OCI-M1 (cell line): ENCODE data around the gene ULBP1.
"Not testable (repeated sequence)": the region's sequence is repeated elsewhere in the genome, so short reads cannot be mapped to it uniquely, and the experiment has no call there.

ENCODE experiments used
- DNase-seq: peaks from one replicate; lab custom pipeline; 2025; lab: John Stamatoyannopoulos, UW

ULBP1 gene, protein sequence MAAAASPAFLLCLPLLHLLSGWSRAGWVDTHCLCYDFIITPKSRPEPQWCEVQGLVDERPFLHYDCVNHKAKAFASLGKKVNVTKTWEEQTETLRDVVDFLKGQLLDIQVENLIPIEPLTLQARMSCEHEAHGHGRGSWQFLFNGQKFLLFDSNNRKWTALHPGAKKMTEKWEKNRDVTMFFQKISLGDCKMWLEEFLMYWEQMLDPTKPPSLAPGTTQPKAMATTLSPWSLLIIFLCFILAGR

DNA sequence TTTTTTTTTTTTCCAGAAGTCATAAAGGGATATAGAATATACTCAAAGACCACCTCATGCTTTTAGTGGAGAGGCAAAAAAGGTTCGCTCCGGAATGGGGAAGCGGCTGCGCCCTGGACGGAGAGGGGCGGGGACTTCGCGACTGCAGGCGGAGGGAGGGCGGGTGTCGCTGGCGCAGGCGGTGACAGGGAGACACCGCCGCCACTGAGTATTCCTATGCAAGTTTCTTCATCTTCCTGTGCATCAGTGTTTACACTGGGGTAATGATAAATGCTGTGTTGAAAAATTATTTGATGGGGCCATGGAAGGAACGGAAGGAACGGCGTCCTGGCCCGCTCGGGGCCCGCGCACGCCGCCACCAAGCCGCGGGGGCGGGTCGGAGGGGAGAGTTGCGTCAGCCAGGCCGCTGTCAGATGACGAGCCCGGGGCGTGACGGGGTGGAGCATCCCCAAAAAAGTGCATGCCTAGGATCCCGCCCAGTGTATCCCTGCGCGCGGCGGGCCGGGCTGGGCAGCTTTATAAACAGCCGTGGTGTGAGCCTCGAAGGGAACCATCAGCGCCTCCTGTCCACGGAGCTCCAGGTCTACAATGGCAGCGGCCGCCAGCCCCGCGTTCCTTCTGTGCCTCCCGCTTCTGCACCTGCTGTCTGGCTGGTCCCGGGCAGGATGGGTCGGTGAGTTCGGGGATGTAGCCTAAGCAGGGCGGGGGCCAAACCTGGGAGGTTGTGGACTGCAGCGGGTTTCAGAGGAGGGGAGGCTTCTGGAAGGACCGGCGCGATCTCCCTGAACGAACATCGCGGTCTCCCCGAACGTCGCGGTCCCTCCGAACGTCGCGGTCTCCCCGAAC lies at the start of gene ULBP1:
Gene ULBP1, plus strand, starts transcription at position 482 of the 846 bp plus-strand sequence. Its CDS starts 107 bp downstream, at position 589.
- DNase-seq: peak; percentile 94

DNA sequence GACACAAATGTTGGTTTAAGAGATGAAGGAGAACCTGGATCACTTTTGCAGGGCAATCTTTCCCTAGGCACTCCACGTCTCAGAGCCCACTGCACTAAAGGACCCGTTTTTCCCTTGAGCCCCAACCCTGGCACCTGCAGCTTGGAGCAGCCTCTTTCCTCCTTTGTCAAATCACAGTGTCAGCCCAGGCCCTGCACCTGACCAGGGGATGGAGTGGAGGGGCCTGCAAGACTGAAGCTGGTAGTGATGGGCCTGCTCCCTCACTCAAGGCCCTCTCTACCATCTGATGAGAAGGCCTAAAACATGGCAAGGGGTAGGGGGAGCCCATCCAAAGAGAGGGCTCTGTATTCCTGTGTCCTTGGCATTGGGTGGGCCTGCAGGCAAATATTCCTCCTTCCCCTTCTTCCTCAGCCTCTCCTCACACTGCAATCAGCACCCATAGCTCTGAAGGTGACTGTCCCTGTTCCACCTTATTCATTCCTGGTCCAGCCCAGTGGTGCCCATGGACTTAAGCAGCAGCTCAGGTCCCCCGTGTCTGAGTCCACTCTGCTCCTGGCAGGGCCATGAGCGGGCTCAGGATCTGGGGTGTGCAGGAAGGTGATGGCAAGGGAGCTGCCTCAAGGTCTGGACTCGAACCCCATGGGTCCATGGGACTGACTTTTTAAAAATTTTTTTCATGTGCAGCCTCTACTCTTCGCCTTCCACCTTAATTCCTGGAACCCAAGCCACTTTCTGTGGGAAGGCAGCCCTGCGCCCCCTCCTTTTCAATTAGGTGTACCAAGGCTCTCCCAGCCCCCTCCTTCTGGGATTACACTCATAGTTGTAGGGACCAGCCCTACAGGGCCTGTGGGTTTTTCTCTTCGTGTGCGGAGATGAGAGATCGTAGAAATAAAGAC lies 47.5 kb upstream of the ULBP1 start:
- DNase-seq: no peak

DNA sequence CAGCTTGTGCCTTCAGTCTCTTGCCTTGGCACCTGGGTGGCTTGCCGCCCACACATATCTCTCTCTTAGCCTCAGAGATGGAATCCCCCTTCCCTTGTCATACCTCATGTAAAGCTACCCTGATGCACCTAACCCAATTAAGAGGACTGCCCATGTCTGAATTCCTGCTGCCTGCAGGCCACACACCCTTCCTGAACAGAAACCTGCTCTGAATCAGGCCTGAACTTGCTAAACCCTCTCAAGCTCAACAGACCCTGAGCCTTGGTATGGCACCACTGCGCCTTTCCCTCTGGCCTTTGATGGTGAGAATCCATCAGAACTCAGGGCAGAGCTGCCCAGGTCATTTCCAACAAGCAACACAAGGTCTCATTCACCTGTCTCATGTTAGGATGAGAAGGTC lies 46.1 kb upstream of the ULBP1 start:
- DNase-seq: no peak

DNA sequence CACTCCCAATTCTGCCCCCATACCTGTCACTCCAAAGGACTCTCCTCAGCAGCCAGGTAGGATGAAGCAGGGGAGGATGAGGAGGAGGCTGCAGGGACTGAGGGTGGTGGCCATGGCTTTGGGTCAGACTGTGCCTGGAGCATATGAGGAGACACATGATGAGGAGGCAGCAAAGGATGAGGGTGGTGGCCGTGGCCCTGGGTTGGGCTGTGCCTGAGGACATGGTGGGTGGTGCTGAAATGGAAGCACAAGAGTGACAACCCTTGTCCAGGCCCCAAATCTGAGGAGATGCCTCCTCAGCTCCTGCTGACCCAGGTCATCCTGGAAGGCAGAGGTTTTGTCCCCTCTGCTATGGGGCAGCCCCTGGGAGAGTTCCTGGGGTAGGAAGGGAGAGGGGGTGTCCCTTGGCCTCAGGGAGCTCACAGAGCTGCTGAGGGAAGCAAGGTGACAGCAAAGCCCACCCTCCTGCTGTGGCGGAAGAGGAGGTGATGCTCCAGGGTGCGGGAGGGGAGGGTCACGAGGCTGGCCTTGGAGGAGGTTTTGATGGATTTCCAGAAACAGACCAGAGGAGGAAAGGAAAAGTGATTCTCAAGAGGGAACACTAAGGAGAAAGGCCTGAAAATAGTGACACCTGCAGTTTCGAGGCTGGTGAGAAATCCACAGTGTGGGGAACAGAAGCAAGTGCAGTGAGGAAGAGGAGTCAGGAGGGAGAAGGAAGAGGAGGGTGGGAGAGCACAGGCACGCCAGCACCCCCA lies 45.4 kb upstream of the ULBP1 start:
- no peak for DNase-seq

DNA sequence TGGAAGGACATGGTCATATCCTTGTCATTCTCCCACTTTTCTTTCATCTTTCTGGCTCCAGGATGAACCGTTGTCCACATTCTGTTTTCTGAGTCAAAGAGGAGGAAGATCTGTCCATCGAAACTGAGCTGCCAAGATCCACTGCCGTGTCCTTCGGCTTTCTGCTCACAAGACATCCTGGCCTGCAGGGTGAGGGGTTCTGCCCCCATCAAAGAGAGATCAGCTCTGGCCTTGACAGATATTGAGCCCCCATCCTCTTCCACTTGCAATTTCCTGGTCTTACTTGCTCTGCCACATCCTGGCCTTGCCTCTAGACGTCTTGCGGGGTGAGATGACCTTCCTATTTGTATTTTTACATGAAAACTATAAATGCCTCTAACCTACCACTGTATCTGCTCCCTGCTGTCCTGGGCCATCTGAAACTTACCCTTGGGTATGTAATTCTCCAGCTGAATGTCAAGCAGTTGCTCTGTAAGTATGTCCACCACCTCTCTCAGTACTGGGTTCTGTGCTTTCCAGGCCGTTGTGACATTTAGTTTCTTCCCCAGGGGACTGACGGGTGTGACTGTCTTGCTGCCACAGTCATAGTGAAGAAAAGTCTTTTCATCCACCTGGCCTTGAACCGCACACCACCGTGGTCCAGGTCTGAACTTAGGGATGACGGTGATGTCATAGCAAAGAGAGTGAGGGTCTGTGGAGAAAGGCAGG lies 44.5 kb upstream of the ULBP1 start:
- DNase-seq: not testable (repeated sequence)

DNA sequence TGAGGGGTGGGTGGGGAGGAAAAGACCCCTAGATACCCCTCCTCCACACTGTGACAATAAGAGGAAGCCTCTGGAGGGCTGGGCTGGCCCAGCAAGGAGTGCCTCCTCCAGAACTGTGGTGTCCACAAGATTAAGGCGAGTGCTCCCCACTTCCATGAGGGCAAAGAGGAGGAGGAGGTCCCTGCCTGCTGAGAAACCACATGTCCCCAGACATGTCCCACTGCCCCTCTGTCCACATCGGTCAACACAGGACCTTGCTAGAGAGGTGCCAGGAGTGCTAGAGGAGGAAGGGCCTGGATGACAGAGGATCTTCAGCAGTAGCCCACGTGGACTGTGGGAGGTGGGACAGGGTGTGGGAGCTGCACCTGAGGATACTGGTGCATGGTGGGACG lies 43.9 kb upstream of the ULBP1 start:
- DNase-seq: no peak

DNA sequence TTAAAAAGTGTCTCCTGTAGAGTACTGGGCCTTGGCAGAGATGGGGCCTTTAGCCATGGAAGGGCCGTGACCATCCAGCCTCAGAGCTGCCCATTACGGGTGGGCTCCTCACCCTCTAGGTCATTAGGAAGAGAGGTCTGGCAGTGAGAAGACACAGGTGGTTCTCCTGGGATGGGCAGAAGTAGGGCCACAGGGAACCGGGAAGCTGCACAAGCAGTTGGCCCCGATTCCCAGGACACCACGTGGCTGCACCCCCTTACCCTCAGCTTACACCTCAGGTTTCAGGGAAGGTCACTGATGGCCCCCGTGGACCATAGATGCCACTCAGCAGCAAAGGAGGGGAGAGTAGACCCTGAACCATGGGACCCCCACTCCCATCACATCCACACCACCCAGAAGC lies 42.4 kb upstream of the ULBP1 start:
- DNase-seq: no peak

DNA sequence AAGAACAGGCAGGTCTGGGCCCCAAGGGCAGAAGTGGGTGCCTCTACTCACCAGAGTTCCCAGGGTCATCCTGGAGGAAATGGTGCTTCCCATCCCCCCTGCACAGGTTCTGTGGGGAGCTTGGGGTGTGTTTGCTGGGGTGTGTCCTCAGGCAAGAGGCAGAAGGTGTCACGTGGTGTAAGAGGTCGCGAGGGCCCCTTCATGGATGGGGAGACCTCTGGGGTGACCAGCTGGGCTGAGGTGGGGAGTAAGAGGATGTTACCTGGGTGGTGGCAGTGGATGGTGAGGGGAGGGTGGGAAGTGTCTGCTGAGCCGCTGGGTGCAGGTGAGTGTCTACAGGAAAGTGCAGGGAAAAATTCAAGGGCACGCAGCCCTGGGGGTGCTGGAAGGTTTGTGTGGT lies 41.7 kb upstream of the ULBP1 start:
- not testable (repeated sequence) for DNase-seq

DNA sequence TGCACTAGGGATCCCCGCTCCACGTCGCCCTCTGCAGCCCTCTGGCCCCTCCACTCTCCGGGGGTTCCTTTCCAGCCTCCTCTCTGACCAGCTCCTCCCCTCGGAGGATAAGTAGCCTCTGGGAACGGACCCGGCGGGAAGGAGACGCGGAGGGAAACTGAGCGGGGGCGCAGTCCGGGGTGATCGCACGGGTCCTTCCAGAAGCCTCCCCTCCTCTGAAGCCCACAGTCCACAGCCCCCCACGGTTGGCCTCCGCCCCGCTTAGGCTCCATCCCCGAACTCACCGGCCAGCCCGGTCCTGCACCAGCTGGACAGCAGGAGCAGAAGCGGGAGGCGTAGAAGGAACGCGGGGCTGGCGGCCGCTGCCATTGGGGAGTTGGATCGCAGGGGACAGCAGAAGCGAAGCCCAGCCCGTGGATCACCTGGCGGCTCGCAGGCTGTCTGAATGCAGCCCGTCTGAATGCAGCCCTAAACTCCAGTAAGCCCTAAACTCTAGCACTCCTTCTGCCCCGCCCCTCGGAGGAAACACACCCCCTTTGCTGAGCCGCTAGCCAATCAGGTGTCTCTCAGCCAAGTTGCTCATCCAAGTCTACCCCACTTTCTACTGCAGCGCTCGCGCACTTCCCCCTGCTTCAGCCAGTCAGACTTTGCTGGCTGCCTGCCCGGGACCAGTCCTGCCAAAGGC lies 41.0 kb upstream of the ULBP1 start, which contains the start of gene RAET1G:
Gene RAET1G, minus strand, starts transcription at position 480 of the 685 bp plus-strand sequence. Its CDS starts 111 bp downstream, at position 369.
- DNase-seq: peak; percentile 45

DNA sequence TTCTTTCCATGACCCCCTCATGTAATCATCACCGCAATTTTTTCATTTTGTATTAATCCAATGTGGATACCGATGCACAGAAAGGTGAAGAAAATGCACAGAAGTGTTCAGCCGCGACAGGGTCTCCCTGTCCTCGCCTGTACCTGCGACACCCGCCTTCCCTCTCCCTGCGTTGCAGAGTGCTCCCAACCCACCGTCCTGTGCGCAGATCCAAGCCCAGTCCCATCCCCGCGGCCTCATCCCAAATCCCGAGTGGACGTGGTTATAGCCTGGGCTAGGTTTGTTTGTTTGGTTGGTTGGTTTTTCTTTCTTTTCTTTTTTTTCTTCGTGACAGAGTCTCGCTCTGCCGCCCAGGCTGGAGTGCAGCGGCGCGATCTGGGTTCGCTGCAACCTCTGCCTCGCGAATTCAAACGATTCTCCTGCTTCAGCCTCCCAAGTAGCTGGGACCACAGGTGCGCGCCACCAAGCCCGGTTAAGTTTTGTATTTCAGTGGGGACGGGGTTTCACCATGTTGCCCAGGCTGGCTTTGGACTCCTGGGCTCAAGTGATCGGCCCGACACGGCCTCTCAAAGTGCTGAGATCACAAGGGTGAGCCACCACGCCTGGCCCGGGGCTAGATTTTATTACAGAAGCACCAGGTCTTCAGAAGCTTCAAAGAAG lies 40.3 kb upstream of the ULBP1 start:
- DNase-seq: no peak

DNA sequence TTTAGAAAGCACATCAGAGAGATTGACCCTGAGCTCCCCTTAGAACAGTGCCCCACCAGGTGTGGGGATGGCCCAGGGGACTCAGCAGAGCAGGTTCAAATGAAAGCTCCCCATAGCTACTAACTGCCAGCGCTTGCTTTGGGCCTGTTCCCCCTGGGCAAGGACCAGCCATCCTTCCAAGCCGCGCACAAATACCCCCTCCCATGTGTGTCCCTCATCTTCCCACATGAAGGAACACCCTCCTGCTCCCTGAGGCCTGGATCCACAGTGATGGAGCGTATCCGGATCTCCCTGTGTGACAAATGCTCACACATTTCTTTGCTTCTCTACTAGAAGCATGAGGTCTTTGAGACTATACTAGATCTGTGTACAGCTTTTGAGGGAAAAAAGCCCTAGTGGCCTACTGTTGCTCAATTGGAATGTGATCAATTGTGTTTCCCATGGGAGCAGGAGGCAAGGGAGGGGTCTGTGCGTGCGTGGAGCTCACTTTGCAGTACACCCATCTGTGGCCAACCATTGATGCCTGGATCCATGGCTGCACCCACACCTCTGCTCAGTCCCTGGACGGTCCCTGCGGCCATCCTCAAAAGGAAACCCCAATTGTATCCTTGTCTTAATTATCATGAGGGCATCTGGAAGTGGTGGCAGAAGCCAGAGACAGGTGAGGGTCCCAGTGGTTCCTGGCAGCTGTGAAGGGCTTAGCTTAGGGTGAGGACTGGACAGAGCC lies 39.4 kb upstream of the ULBP1 start:
- DNase-seq: no peak

DNA sequence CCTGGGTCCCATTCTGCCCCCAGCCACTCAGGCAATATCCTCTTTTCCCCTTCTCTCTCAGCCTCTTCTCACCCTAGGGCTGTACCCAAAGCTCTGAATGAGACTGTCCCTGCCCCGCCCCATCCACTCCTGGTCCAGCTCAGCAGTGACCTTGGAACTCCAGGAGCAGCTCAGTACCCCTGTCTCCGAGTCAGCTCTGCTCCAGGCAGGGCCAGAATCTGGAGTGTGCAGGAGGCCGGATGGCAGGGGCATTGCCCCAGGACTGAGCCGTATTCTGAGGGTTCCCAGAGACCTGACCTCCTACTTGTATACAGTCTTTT lies 38.9 kb upstream of the ULBP1 start:
- no peak for DNase-seq

DNA sequence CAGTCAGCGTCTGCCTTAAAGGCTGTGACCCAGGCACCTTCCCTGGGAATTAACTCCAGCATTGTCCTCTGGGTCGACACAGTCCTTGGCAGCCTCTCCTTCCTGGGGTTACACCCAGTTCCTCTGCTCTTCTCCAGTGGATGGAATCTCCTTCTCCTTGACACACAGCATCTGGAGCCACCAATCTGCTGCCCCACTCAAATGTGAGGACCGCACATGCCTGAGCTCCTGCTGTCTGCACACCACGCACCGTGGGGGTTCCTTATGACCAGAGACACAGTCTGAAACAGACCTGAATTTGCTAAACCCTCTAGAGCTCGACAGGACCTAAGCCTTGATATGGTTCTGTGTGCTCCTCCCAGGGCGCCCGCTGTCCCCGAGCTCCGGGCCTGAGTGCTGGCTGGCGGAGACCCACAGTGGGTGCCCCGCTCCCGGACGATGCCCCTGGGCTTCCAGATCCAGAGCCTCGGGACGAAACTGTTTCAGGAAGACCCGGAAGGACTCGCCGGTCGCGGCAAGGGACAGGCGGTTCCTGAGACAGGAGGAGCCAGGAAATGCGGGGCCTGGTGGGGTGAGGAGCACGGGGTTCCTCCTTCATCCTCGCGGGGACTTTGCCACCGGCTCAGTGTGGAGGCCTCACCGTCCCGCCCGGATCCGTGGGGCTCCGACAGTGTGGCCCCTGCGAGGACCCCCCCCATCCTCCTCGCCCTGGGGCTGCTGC lies 38.3 kb upstream of the ULBP1 start:
- no peak for DNase-seq

DNA sequence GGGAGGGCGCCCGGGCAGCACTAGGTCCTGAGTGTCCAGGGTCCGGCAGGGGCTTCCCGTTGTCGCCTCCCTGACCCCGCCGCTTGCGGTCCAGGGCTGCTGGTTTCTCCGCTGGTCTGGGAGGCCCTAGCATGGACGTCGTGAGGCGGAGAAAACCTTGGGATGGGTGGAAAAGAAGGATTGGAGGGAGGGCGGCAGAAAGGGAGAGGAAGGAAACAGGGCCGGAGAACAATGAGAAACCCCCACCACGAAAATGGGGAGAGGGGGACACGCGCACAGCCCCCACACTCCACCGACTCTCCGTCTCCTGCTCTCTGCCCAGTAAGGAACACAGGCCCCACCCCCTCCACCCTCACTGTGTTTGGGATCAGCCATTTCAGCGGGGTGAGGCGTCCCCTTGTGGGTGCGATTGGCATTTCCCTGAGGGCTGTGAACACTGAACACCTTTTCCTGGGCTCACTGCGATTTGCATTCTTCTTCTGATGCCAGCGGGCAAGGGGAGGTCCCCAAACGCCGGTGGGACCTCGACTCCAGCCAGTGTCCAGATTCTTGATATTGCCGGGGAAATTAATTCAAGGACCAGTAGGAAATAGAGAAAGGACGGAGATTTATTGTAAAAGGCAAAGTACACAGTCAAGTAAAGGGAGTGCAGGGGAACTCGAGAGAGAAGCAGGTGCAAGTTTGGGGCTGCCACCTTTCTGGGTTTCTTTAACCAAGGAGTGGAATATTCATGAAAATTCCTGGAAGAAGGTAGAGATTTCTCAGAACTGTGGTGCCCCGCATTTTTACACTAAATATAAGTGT lies 37.6 kb upstream of the ULBP1 start:
- DNase-seq: peak; percentile 86

DNA sequence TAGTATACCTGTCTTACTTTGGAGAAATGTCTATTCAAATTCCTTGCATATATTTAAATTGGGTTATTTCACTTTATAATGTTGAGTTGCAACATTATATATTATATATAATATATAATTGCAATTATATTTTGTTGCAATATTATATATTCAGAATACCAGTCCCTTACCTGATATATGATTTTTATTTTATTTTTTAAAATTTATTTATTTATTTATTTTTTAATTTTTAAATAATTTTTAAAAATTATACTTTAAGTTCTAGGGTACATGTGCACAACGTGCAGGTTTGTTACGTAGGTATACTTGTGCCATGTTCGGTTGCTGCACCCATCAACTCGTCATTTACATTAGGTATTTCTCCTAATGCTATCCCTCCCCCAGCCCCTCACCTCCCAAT lies 36.7 kb upstream of the ULBP1 start:
- not testable (repeated sequence) for DNase-seq

DNA sequence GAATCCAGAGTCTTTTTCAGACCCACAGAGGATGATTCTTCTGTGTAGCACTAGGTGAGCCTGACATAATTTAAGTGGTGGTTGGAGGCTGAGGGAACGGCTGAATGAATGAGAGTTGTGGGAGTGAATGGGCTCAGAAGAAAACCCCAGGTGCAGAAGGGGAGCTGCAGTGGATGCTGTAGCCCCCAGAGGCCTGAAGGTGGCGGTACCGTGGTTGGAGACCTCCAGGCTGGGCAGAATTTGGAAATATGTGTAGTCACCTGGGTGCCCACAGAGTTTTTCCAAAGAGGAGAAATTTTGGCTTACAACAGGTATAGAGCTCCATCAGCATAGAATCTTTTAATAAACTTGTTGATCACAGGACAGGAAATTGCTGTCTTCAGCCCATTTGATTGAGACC lies 34.3 kb upstream of the ULBP1 start:
- no peak for DNase-seq

DNA sequence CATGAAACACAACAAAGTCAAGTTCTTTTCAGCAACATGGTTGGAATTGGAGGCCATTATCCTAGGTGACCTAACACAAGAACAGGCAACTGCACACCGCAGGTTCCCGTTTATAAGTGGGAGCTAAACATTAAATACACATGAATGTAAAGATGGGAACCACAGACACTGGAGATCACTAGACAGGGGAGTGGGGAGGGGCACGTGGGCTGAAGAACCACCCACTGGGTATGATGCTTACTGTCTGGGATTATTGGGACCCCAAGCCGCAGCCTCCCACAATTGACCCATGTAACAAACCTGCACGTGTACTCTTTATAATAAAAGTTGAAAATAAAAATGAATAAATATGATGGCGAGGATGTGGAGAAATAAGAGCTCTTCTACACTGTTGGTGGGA lies 32.2 kb upstream of the ULBP1 start:
- DNase-seq: no peak

DNA sequence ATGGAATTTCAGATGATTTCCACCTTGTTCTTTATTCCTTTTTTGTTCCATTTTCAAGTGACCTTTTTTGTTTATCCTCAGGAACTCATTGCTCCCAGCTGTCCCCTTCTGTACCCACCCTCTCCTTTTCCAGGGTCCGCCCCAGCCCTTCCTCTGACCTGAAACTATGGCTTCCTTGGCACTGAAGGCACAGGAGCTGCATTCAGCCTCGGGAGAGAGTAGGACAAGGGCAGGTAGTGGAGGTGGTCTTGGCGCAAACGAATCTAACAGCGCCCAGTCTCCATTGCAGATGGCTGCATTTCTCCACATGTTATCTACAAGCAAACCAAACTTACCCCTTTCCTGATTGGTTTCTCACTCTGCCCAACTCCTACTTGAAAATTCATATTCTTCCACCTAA lies 30.7 kb upstream of the ULBP1 start:
- no peak for DNase-seq
